HG02798 (cell line): ENCODE measurements around the gene CTBP2.
"Not testable (repeated sequence)": the region's sequence is repeated elsewhere in the genome, so short reads cannot be mapped to it uniquely, and the experiment has no call there.

Experiments
- ATAC-seq: cut with Tn5 transposase; IDR thresholded peaks from one replicate; pipeline ENCODE4 v1.9.1; 2021; ENCODE audit warnings: mild to moderate bottlenecking; ENCODE audit not compliant: unreplicated experiment, poor library complexity

The CTBP2 gene

DNA sequence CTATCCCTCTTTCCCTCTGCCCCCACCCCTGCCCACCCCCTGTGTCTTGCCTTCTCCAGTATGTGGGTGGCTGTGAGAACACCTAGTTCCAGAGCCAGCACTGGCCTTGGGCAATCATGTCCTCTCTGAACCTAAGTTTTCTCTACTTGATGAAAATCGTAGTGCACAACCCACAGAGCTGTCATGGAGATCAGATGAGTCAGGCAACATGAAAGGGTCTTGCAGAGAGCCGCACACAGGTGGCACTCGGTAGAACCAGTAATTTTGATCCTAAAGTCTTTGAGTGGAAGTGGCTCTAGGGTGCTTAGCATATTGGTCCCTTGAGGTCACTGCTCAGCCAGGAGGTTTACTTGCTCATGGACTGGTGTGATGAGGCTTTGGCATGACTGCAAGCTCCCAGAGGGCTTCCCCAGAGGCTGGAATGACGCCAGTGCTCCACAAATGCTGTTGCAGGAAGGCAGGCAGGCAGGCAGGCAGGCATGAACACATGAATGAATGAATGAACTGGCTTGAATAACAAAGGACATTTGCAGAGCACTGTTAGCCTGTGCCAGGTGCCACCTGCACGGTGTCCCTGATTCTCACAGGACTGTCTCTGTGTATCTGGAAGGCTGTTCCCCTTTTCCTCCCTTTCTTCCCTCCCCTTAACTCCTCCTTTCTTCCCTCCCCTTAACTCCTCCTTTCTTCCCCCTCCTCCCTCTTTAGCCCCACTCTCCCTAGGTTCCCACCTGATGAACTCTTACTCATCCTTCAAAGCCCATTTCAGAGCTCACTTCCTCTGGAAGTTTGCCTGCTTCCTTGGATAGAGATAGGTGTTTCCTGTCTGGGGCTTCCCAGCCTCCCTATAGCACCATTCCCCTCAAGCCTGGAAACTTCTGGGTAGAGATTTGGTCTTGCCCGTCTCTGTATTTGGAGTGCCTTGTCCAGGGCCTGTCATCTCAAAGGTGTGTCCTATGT is 27.2 kb upstream of the CTBP2 start:
- ATAC-seq = no peak

GRCh38 chr10:125186431-125187170 is 26.2 kb upstream of the CTBP2 start:
- ATAC-seq = no peak

- not testable (repeated sequence) for ATAC-seq
Measured at GRCh38 chr10:125179107-125179506, 18.7 kb upstream of the CTBP2 start.

- ATAC-seq = no peak
Measured at GRCh38 chr10:125177641-125178640, 17.6 kb upstream of the CTBP2 start.

GRCh38 chr10:125175807-125176206 is 15.4 kb upstream of the CTBP2 start:
- ATAC-seq = no peak

DNA sequence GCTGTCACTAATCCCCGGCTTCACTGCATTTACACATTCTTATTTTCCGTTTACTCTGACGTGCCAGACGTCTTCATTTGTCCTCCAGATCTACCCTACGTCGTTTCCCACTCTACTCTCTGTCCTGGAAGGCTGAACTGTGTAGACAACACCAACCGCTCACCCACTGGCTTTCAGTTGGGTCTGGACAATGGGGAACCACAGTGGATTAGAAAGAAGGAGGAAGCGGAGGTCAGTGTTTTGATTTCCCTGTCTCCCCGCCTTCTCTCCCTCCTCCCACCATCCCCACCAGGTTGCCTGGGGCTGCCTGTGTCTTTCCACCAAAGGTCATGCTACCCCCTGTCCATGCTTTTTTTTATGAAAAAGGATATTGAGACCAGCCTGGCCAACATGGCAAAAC is 14.0 kb upstream of the CTBP2 start:
- ATAC-seq = no peak

DNA sequence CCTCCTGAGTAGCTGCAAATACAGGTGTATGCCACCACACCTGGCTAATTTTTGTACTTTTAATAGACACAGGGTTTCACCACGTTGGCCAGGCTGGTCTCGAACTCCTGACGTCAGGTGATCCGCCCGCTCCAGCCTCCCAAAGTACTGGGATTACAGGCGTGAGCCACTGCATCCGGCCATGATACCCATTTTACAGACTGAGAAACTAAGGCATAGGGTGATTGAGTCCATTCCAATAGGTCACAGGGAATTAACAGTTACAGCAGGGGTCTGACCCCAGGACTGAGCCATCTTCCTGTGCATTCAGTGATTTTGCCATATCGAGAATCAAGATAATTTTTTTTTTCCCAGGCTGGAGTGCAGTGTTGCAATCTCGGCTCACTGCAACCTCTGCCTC is 12.3 kb upstream of the CTBP2 start:
- ATAC-seq = no peak

DNA sequence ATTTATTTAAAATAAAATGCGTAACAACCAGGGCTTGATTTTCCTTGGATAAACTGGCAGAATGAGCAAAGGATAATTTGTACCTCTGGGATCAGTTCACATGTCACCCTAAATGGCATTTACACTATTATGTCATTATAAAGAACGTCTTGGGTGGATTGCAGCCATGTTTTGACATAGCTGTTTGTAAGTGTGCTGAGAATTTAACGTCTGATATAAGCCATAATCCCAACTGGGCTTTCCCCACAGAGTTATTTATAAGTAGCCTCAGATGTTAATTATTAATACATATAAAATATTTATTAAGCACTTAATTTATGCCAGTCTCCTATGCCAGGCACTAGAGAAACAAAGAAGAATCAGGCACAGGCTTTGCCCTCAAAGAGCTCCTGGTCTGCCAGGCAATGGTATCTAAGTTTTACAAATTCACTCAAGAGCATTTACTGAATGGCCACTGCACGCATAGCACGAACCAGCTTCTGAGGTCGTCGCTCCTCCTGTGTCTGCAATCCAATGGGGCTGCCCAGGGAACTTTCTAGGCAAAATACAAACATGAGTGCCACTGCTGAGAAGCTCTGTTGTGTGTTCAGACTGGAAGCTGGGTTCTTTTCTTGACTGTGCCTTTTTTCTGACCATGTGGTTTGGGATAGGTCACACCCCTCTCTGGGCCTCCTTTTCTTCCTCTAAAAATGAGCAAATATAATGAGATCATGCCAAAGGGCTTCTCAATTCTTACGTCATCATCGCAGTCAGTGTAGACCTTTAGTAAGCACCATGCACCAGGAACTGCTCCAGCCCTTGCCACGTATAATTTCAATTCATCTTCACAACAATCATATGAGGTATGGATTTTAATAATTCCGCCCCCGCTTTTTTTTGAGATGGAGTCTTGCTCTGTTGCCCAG is 11.3 kb upstream of the CTBP2 start:
- no peak for ATAC-seq

DNA sequence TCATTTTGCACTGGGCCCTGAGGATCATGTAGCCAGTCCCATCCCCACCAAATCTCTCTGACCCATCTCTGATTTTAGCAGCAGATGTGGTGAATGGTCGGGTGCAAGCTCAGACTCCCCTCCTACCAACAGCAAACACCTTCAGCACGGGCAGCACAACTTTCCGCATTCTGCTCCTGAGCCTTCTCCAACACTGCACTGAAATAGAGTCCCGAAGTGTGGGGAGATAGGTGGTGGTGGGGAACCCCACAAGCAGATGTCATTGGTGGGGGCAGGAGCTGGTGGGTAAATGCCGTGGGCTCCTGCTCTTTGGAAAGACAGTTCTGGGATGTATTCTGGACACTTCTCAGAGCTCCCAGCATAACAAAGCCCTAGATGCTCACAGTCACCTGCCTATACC is 9.6 kb upstream of the CTBP2 start:
- ATAC-seq = no peak

DNA sequence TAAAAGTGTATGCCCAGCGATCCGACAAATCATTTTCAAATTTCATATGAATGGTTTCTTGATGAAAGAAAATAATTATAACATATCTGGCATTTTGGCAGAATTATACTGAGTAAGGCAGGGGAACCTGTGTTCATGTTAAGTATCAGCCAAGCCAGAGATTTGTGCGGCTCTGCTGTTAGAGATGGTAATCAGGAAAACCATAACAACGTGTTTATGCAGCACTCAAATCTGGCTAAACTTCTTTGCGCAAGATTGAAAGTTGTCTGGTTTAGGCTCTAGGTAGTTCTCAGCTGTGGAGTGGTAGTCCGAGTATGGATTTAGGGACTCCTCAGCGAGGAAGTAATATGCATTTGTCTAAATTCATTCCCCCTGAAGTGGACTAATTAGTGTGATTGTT is 8.9 kb upstream of the CTBP2 start:
- no peak for ATAC-seq

DNA sequence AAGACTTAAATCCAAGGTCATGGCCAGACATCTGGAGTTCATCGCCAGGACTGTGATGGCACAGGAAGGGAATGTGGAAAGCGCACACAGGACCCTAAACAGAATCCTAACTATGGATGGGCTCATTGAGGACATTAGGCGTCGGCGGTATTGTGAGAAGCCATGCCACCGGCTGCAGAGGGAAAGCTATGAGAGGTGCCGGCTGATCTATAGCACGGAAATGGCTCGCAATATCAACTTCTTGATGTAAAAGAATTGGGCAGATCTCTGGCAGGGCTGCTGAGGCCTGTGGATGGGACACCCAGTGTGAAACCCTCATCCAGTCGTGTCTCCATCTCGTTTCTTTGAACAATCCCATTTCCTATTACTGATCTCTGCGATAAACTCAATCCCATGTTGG is 6.3 kb upstream of the CTBP2 start:
- ATAC-seq = no peak

GRCh38 chr10:125165584-125166573 is 5.5 kb upstream of the CTBP2 start:
- no peak for ATAC-seq

DNA sequence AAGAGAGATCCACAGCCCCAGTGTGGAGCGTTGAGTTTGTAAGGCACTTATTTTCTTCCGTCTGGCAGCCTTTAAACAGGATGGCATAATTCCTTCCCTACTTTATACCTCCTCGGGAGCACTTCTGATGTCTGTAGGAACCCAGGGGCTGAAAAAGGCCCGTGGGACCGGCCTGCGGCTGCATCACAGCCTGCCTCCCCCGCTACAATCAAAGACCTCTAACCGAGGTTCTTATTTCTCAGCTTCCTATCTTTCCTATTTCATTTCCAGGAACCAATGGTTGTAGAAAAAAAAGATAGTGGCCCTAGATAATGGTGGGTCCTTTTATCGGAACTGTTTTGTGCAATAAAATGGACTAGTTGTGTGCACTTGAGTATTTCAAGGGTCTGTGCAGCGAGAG is 4.1 kb upstream of the CTBP2 start:
- no peak for ATAC-seq

GRCh38 chr10:125163803-125164202 is 3.4 kb upstream of the CTBP2 start:
- ATAC-seq = no peak

- ATAC-seq = not testable (repeated sequence)
Measured at GRCh38 chr10:125163312-125163711, 2.9 kb upstream of the CTBP2 start.

DNA sequence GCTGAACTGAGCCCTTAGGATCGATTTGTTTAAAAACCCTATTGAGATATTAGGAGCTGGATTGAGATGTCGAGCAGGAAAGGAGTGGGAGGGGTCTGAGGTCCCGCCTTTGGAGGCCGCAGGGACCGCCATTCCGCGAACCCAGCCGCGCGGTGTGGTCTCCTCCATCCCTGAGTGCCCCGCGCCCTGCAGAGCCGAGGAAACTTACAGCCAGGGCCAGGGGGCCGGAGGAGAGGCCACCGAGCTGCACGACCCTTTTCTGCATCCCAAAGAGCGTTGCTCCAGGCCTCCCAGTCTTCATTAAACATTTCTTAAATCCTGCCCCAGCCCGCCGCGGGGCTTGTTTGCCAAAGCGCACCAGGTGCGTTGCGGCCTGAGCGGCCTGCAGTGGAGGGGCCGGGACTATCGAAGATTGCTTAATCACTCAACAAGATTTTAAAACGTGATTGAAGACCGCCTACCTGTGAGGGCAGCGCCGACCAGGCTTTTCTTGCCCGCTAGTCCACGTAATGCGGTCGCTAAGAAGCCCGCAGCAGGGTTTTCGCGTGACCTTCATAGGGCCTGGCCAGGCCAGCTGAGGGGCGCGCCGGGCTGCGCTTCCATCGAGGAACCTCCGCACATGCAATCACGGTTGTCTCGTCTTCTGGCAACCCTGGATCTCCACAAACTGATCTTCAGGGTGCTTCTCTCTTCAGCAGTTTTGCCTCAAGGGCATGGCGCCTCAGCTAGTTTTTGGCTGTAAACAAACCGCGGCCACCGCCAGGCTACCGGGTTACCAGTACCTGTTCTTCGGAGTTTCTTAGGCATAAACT is 2.0 kb upstream of the CTBP2 start:
- ATAC-seq = no peak

DNA sequence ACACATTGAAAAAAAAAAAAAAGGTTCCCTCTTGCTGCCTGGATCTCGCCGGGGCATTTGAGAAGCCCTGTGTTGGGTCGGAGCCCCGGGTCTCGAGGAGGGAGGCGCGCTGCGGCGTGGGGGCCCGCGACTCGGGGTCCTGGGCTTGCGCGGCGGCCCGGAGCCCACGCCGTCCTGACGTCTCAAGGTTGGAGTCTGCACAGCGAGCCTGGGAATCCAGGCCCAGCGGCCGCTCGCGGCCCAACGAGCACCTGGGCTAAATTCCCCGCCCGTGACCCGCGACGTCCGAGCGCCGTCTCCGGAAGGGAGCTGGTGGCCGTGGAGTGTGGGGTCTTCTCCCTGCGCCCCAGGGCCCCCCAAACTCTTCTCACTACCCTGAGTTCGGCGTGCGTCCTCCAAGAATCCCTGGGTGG is 1.4 kb upstream of the CTBP2 start:
- no peak for ATAC-seq
